Loucy (cell line): ENCODE measurements around the gene NMNAT2.

Experiments
- H2AFZ ChIP-seq: fragments of 200-600 bp; sonication (generic); 2 replicates; pipeline ENCODE4 v1.6.0; 2016; ENCODE audit warnings: antibody characterized with exemption, mild to moderate bottlenecking, low read length, moderate library complexity
- H3F3A ChIP-seq: fragments of 200-600 bp; 2 replicates; pipeline ENCODE4 v1.6.0; 2016; ENCODE audit warnings: antibody characterized with exemption, low read depth, mild to moderate bottlenecking
- H3K27me3 ChIP-seq: fragments of 200-600 bp; sonication (generic); 2 replicates; pipeline ENCODE4 v1.6.1; 2014; ENCODE audit warnings: low read length, mild to moderate bottlenecking; ENCODE audit not compliant: insufficient read depth, poor library complexity, severe bottlenecking
- H3K36me3 ChIP-seq: fragments of 200-600 bp; sonication (generic); 2 replicates; pipeline ENCODE4 v1.6.1; 2016; ENCODE audit warnings: low read length; ENCODE audit not compliant: insufficient read depth
- H3K4me1 ChIP-seq: fragments of 200-600 bp; sonication (generic); 2 replicates; pipeline ENCODE4 v1.5.1; 2014; ENCODE audit warnings: low read length, mild to moderate bottlenecking; ENCODE audit not compliant: insufficient read depth, poor library complexity, severe bottlenecking
- H3K4me2 ChIP-seq: fragments of 200-600 bp; sonication (generic); 2 replicates; pipeline ENCODE4 v1.6.0; 2014; ENCODE audit warnings: antibody characterized with exemption, low read length, low read depth, mild to moderate bottlenecking; ENCODE audit not compliant: poor library complexity, severe bottlenecking
- H3K4me3 ChIP-seq: fragments of 200-600 bp; sonication (generic); 2 replicates; pipeline ENCODE4 v1.5.1; 2014; ENCODE audit warnings: low read length, mild to moderate bottlenecking, mixed read lengths; ENCODE audit not compliant: poor library complexity, severe bottlenecking
- H3K79me2 ChIP-seq: fragments of 200-600 bp; sonication (generic); 2 replicates; pipeline ENCODE4 v1.6.1; 2014; ENCODE audit warnings: low read length; ENCODE audit not compliant: insufficient read depth
- H3K9ac ChIP-seq: fragments of 200-600 bp; sonication (generic); 2 replicates; pipeline ENCODE4 v1.6.0; 2014; ENCODE audit warnings: mild to moderate bottlenecking, low read depth, low read length, moderate library complexity; ENCODE audit not compliant: poor library complexity, severe bottlenecking
- H3K9me2 ChIP-seq: fragments of 200-600 bp; sonication (generic); replicated peaks from 2 replicates; pipeline ENCODE4 v1.6.1; 2016; ENCODE audit warnings: low read depth, low read length, mixed read lengths
- H3K9me3 ChIP-seq: fragments of 200-600 bp; sonication (generic); 2 replicates; pipeline ENCODE4 v1.6.1; 2014; ENCODE audit warnings: mild to moderate bottlenecking, antibody characterized with exemption, low read length, low read depth; ENCODE audit not compliant: insufficient read depth
- H4K20me1 ChIP-seq: fragments of 200-600 bp; sonication (generic); 2 replicates; pipeline ENCODE4 v1.6.0; 2014; ENCODE audit warnings: antibody characterized with exemption, low read length, mild to moderate bottlenecking; ENCODE audit not compliant: insufficient read depth, poor library complexity, severe bottlenecking
- EZH2phosphoT487 ChIP-seq: fragments of 200-600 bp; IDR thresholded peaks from 2 replicates; pipeline ENCODE4 v1.6.1; 2018; ENCODE audit warnings: antibody characterized with exemption, mild to moderate bottlenecking, moderate library complexity, borderline replicate concordance
- TF ChIP-seq, protein P1 (sequence below): fragments of 200-600 bp; sonication (generic); conservative IDR thresholded peaks from 2 replicates; pipeline ENCODE4 v1.5.1; 2014; ENCODE audit warnings: mild to moderate bottlenecking, antibody characterized with exemption, low read length

The NMNAT2 gene

GRCh38 chr1:183375381-183375780 lies 42.8 kb downstream of the NMNAT2 start:
- Histone ChIP-seq H3K9me3 (no peaks in the 10 kb centered on the region), H4K20me1 (no peaks in the 10 kb centered on the region), H3K79me2 (no peaks in the 10 kb centered on the region), H3K9me2 (no peaks in the 10 kb centered on the region), H3F3A (no peaks in the 10 kb centered on the region), H3K9ac (no peak overlapping the region), H3K4me2 (no peak overlapping the region), H3K4me1 (no peaks in the 10 kb centered on the region), H2AFZ (no peak overlapping the region), H3K27me3 (no peaks in the 10 kb centered on the region), H3K4me3 (no peak overlapping the region), H3K36me3 (no peaks in the 10 kb centered on the region)
- TF ChIP-seq, protein P1, sequence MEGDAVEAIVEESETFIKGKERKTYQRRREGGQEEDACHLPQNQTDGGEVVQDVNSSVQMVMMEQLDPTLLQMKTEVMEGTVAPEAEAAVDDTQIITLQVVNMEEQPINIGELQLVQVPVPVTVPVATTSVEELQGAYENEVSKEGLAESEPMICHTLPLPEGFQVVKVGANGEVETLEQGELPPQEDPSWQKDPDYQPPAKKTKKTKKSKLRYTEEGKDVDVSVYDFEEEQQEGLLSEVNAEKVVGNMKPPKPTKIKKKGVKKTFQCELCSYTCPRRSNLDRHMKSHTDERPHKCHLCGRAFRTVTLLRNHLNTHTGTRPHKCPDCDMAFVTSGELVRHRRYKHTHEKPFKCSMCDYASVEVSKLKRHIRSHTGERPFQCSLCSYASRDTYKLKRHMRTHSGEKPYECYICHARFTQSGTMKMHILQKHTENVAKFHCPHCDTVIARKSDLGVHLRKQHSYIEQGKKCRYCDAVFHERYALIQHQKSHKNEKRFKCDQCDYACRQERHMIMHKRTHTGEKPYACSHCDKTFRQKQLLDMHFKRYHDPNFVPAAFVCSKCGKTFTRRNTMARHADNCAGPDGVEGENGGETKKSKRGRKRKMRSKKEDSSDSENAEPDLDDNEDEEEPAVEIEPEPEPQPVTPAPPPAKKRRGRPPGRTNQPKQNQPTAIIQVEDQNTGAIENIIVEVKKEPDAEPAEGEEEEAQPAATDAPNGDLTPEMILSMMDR, result no peak
- no peak for TF ChIP-seq EZH2phosphoT487

DNA sequence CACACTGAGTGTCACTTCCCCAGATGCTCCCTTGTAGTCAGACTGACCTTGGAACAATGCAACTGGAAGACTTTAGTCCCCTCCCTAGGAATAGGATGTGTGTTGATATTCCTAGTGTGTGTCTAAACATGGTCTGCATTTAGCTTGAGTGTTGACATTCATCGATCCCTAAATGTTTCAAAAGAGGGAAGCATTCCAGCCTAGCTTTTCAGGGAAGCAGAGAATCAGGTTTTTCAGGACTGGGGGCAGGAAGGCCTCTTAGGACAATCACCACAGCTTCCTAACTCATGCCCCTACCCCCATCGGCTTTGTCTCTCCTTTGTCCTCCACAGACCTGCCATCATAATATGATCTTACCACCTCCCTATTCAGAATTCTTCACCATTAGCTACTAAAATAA lies 43.4 kb downstream of the NMNAT2 start:
- H4K20me1 ChIP-seq, result no peaks in the 10 kb centered on the region
- no peak overlapping the region for H3K4me3 ChIP-seq
- H3K4me1 ChIP-seq, result no peaks in the 10 kb centered on the region
- no peak for TF ChIP-seq EZH2phosphoT487
- no peak overlapping the region for H3K9ac ChIP-seq
- no peaks in the 10 kb centered on the region for H3K9me2 ChIP-seq
- no peak overlapping the region for H3K4me2 ChIP-seq
- no peaks in the 10 kb centered on the region for H3K27me3 ChIP-seq
- H3F3A ChIP-seq, result no peaks in the 10 kb centered on the region
- no peaks in the 10 kb centered on the region for H3K36me3 ChIP-seq
- H2AFZ ChIP-seq, result no peak overlapping the region
- no peaks in the 10 kb centered on the region for H3K79me2 ChIP-seq
- no peaks in the 10 kb centered on the region for H3K9me3 ChIP-seq

- H3K9me2 ChIP-seq, result no peaks in the 10 kb centered on the region
- no peaks in the 10 kb centered on the region for H4K20me1 ChIP-seq
- no peak for TF ChIP-seq EZH2phosphoT487
- TF ChIP-seq, protein P1, result no peak
- no peaks in the 10 kb centered on the region for H3K79me2 ChIP-seq
- no peak overlapping the region for H3K4me3 ChIP-seq
- H3K9ac ChIP-seq, result no peak overlapping the region
- no peak overlapping the region for H3K4me2 ChIP-seq
- no peak overlapping the region for H2AFZ ChIP-seq
- H3K27me3 ChIP-seq, result no peaks in the 10 kb centered on the region
- H3K4me1 ChIP-seq, result no peaks in the 10 kb centered on the region
- no peaks in the 10 kb centered on the region for H3K36me3 ChIP-seq
- H3F3A ChIP-seq, result no peaks in the 10 kb centered on the region
- H3K9me3 ChIP-seq, result no peaks in the 10 kb centered on the region
Measured at GRCh38 chr1:183372586-183373230, 45.5 kb downstream of the NMNAT2 start.

DNA sequence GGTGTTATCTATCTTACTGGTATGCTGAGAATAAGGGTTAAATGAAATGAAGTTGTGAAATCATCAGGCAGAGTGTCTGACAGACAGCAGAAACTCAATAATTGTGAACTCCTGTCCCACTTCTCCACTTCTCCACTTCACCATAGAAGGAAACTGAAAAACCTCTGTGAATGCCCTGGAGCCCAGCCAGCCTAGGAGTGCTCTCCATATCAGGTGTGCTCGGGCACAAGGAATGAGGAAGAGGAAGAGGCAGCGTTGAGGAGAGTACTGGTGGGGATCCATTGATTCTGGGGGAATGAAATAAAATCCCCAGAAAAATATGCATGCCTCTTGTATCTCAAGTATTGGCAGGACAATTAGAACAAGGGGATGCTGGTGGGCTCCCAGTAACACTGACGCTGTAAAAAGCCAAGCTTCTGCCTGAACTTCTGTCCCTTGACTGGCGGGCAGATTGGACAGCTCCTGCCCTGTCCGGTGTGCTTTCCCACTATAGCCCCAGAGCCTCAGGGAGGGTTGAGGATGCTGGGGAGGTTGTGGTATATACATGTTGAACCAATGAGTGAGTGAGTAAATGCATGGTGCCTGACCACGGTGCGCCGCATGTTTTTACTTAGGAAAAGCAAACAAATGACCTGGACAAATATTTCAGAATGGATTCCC lies 47.7 kb downstream of the NMNAT2 start:
- Histone ChIP-seq H2AFZ (no peak overlapping the region), H3F3A (no peaks in the 10 kb centered on the region), H3K9me2 (no peaks in the 10 kb centered on the region), H3K27me3 (no peaks in the 10 kb centered on the region), H4K20me1 (no peaks in the 10 kb centered on the region), H3K36me3 (no peaks in the 10 kb centered on the region), H3K4me1 (no peaks in the 10 kb centered on the region), H3K9ac (no peak overlapping the region), H3K4me2 (no peak overlapping the region), H3K79me2 (no peaks in the 10 kb centered on the region), H3K9me3 (no peaks in the 10 kb centered on the region), H3K4me3 (no peak overlapping the region)
- TF ChIP-seq EZH2phosphoT487, result no peak
- TF ChIP-seq, protein P1, result no peak
